Right lobe of liver (tissue), 6 donors: Measurements from ENCODE around the gene ASPHD2. TPM values are rescaled to one million over a fixed set of nuclear protein-coding genes. Genes with fewer than 3 reads are reported as not detected.
A peak's percentile ranks its signal among the peaks of the same experiment; 100 is the strongest.

Source experiments
- ATAC-seq, 4 donors: fragments of 200-7000 bp; cut with Tn5 transposase; one replicate each; pipeline ENCODE4 v1.9.1; 2020; ENCODE audit warnings: mild to moderate bottlenecking in 4 of 4, moderate library complexity in 4 of 4
- DNase-seq, 3 donors: peaks; one replicate each; pipeline ENCODE4 v3.0.0-alpha.2; 2020
- H3K27ac ChIP-seq, 3 donors: fragments of 200-600 bp; one replicate each; pipeline ENCODE4 v1.8.0; 2022
- H3K27me3 ChIP-seq, 2 donors: fragments of 200-600 bp; one replicate each; pipeline ENCODE4 v1.8.0; 2022
- H3K36me3 ChIP-seq, 4 donors: fragments of 200-600 bp; sonication (generic) in 1 of 4; one replicate each; pipeline versions ENCODE4 v1.5.1 to v1.8.0; 2017 to 2022; ENCODE audit warnings: control low read depth in 1 of 4
- H3K4me1 ChIP-seq, 4 donors: fragments of 200-600 bp; sonication (generic) in 1 of 4; one replicate each; pipeline versions ENCODE4 v1.5.1 to v1.8.0; 2017 to 2022; ENCODE audit warnings: control low read depth in 1 of 4
- H3K4me3 ChIP-seq, 3 donors: fragments of 200-600 bp; one replicate each; pipeline ENCODE4 v1.8.0; 2022
- H3K9me3 ChIP-seq, 4 donors: fragments of 200-600 bp; sonication (generic) in 1 of 4; one replicate each; pipeline versions ENCODE4 v1.5.1 to v1.8.0; 2017 to 2022; ENCODE audit warnings: control low read depth in 1 of 4
- POLR2A ChIP-seq: fragments of 450-650 bp; IDR thresholded peaks from one replicate; pipeline ENCODE4 v1.6.1; 2017; ENCODE audit warnings: antibody characterized with exemption, mild to moderate bottlenecking
- WGBS: methylation state at CpG from one replicate; pipeline ENCODE4 v1.1.6; 2018; ENCODE audit warnings: low coverage, low lambda C conversion rate; ENCODE audit not compliant: insufficient coverage; ENCODE audit errors: missing lambda C conversion rate; 5-methylcytosine and 5-hydroxymethylcytosine counted together
- intact Hi-C, 2 donors: fragments of 100-400 bp; cut with DNase I; formaldehyde crosslinking; loops; one replicate each; pipeline versions ENCODE4 v1.11.2 to v1.14.1; 2022
- long read RNA-seq: library from polyadenylated mRNA; unstranded; transcript quantifications from one replicate; pipeline ENCODE4 v2.0.0, GENCODE V29; 2019
- total RNA-seq, 6 experiments: library from RNA; depleted of rRNA in 2 of 6; stranded (reverse); fragments of >200 nt in 2 of 6; fragmentation: NEBNext Ultra II Directional in 3 of 6; extraction: Animal tissue kit (Norgen Biotek cat#: 25700) in 3 of 6; gene quantifications; one replicate each; pipeline versions ENCODE4 v1.1.0 to v1.2.4, GENCODE V29; 2016 to 2023
- TF ChIP-seq, protein P1 (sequence below), 4 donors: fragments of 200-600 bp in 3 of 4; fragments of 450-650 bp in 1 of 4; IDR thresholded peaks; one replicate each; pipeline versions ENCODE4 v1.5.1 to v1.8.0; 2016 to 2022; ENCODE audit warnings: antibody characterized with exemption in 4 of 4, mild to moderate bottlenecking in 2 of 4
- donor health status: DM: no; HTN: yes; CAD: no.
- donor health status: DM: no; HTN: no; CAD: no.
- donor health status: DM: no; HTN: no; CAD: no.
- donor health status: DM: no; HTN: yes; CAD: no.
- donor health status: DM: no; HTN: yes; CAD: no.

The ASPHD2 gene, protein sequence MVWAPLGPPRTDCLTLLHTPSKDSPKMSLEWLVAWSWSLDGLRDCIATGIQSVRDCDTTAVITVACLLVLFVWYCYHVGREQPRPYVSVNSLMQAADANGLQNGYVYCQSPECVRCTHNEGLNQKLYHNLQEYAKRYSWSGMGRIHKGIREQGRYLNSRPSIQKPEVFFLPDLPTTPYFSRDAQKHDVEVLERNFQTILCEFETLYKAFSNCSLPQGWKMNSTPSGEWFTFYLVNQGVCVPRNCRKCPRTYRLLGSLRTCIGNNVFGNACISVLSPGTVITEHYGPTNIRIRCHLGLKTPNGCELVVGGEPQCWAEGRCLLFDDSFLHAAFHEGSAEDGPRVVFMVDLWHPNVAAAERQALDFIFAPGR
- total RNA-seq, result under 1 TPM in 3 of 6 experiments, not detected in 3; 0.07 to 0.38 (median 0.12) TPM
- long read RNA-seq, result 0 reads

DNA sequence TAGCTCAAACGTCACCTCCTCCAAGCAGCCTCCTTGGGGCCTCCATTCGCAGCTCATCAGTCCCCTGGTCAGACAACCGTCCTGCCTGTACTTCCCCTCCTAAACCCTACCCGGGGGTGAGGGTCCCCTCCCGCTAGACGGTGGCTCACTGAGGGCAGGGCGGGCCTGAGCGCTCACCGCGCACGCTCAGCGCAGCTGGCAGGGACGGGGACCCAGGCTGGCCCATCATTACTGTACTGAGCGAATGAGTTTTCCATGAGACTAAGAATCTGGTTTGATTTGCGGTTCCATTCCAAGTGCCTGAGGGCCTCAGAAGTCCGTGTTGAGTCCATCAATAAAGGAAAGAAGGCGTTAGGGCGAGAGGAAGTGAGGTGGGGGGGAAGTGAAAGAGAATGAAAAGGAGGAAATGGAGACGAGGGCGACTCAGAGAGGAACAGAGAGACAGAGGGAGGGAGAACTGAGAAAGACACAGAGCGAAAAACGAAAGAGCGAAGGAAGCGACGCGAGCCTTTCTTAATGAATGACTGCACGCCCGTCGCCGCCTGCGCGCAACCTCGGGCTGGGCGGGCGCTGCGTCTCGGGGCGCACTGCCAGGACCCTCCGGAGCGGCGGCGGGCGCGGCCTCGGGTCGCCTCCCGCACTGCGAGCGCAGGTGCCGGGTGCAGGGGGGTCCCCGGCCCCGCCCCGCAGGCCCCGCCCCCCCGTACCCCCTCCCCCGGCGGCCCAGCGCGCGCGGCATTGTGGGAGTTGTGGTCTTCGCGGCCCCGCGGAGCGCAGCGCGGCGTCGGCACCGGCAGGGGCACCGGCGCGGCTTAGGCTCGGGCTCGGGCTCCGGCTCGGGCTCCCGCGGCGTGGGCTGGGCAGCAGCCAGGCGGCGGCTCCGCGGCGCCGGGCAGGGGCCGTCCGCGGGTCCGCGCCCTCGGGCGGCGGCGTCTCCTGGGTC, at the start of gene ASPHD2:
Gene ASPHD2, plus strand, starts transcription at position 746 of the 943 bp plus-strand sequence. CDS start 4,356 bp downstream, outside the sequence.
- WGBS, result 2% methylated on average over 37 of the region's 96 CpGs

DNA sequence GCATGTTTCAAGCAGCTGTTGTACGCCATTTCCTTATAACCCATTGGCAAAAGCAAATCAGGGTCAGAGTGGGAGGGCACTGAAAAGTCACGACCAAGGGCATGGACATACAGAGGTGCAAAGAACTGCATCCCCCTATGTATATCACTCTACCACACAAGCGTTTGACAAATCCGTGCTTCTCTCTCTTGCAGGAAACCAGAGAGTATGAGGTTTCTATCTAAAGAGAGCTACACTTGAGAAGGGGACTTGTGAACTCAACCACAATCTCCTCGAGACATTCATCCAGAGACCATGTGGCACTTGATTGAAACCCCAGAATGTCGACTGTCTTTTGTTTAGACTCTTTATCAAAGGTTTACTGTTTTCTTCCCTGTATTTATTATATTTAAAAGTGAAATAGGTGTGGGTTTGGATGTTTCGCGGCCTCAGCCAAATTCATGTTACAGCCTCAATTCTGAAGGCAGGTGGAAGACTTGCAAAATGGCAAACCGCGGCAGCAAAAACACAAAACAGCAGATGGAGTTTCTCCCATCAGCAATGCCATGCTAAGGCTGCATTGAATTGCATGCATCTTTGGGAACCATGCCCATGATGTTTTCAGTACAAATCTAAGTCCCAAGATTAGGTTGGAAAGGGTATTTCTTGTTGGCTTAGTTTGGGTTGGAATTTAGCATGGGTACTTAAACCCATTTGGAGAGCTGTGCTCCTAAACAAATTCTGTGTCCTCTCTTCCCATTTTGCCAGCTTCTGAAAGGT, 48.8 kb upstream of the ASPHD2 start:
- WGBS, result 59% methylated on average over 10 of the region's 10 CpGs
- Histone ChIP-seq H3K4me3 (no peak overlapping the region), H3K27me3 (no peaks in the 10 kb centered on the region), H3K9me3 (no peaks in the 10 kb centered on the region), H3K27ac (no peak overlapping the region), H3K4me1 (no peaks in the 10 kb centered on the region), H3K36me3 (no peaks in the 10 kb centered on the region)
- TF ChIP-seq, protein P1, sequence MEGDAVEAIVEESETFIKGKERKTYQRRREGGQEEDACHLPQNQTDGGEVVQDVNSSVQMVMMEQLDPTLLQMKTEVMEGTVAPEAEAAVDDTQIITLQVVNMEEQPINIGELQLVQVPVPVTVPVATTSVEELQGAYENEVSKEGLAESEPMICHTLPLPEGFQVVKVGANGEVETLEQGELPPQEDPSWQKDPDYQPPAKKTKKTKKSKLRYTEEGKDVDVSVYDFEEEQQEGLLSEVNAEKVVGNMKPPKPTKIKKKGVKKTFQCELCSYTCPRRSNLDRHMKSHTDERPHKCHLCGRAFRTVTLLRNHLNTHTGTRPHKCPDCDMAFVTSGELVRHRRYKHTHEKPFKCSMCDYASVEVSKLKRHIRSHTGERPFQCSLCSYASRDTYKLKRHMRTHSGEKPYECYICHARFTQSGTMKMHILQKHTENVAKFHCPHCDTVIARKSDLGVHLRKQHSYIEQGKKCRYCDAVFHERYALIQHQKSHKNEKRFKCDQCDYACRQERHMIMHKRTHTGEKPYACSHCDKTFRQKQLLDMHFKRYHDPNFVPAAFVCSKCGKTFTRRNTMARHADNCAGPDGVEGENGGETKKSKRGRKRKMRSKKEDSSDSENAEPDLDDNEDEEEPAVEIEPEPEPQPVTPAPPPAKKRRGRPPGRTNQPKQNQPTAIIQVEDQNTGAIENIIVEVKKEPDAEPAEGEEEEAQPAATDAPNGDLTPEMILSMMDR (IDR thresholded peaks at IDR 0.05), result no peak
- no peak for TF ChIP-seq POLR2A
- DNase-seq (no peak), ATAC-seq (no peak)
- intact Hi-C loops, result no loop called here

More for the DNA sequence above, at the start of gene ASPHD2:
- H3K9me3 ChIP-seq, result no peaks in the 10 kb centered on the region
- peak within 1 kb of the TSS in 1 of 3 donors; percentile 31 for H3K27ac ChIP-seq
- H3K4me3 ChIP-seq, result peak within 1 kb of the TSS; percentile 29 to 56 (median 43)
- intact Hi-C loops, result no loop called here
- H3K27me3 ChIP-seq, result no peaks in the 10 kb centered on the region
- TF ChIP-seq, protein P1 (IDR thresholded peaks at IDR 0.05), result no peak
- TF ChIP-seq POLR2A, result peak; percentile 14
- H3K4me1 ChIP-seq, result no peaks in the 10 kb centered on the region
- ATAC-seq (peak; percentile 62 to 77 (median 70)), DNase-seq (peak in 2 of 3 donors; percentile 49 to 58)
- H3K36me3 ChIP-seq, result no peaks in the 10 kb centered on the region

DNA sequence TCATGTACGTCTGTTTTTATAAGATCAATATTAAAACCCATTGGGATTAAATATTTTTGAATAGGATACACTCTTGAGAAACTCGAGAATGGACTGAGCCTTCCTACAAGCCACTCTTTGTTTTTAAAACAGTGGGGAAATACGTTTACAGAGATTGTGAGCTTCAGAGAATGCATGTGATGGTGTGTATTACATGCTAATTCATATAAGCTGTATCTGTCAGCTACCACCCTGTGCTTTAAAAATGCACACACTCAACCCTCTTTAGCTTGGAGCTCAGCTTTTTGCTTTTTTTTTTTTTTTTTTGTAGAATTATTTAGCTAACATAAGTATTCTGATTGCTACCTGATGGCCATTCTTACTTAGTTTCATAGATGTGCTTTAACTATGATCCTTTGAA, 46.3 kb upstream of the ASPHD2 start:
- DNase-seq (no peak), ATAC-seq (no peak)
- Histone ChIP-seq H3K36me3 (no peaks in the 10 kb centered on the region), H3K9me3 (no peaks in the 10 kb centered on the region), H3K4me1 (no peaks in the 10 kb centered on the region), H3K4me3 (no peak overlapping the region), H3K27ac (no peak overlapping the region), H3K27me3 (no peaks in the 10 kb centered on the region)
- WGBS, result 23% methylated on average over 3 of the region's 3 CpGs
- intact Hi-C loops, result no loop called here
- TF ChIP-seq POLR2A, result no peak
- TF ChIP-seq, protein P1 (IDR thresholded peaks at IDR 0.05), result no peak

DNA sequence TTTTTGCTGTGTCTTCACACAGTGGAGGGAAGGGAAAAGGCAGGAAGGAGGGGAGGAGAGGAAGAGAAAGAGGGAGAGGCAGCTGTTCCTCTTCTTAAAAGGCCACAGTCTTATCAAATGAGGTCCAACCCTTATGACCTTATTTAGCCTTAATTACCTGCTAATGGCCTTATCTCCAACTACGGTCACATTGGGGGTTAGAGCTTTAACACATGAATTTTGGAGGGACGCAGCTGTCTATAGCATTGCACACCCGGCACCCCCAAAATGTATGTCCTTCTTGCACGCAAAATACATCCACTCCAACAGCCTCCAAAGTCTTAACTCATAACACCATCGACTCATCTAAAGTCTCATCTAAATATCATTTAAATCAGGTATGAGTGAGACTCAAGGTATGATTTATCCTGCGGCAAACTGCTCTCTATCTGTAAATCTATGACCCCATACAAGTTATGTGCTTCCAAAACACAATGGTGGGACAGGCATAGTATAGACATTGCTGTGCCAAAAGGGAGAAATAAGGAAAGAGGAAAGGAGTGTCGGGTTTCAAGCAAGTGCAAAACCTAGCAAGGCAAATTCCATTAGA, 45.0 kb upstream of the ASPHD2 start:
- Histone ChIP-seq H3K36me3 (no peaks in the 10 kb centered on the region), H3K4me1 (no peaks in the 10 kb centered on the region), H3K9me3 (no peaks in the 10 kb centered on the region), H3K27ac (no peak overlapping the region), H3K27me3 (no peaks in the 10 kb centered on the region), H3K4me3 (no peak overlapping the region)
- TF ChIP-seq, protein P1 (IDR thresholded peaks at IDR 0.05), result no peak
- no peak for DNase-seq
- no peak for ATAC-seq
- intact Hi-C loops, result no loop called here
- WGBS, result 69% methylated on average over 6 of the region's 7 CpGs
